A549 (cell line): ENCODE results near the gene RPN1. TPM values are rescaled to one million over a fixed set of nuclear protein-coding genes. Genes with fewer than 3 reads are reported as not detected.
"Not testable (repeated sequence)": the region's sequence is repeated elsewhere in the genome, so short reads cannot be mapped to it uniquely, and the experiment has no call there.

Experiments used
- ATAC-seq, 2 experiments: fragments of 200-7000 bp in 1 of 2; fragments of >200 bp in 1 of 2; cut with Nextera tagmentation in 1 of 2; cut with Tn5 transposase in 1 of 2; 3 replicates each; pipeline versions ENCODE4 v1.8.0 to v1.9.1; 2018 to 2020; ENCODE audit warnings: mild to moderate bottlenecking in 1 of 2, moderate library complexity in 1 of 2
- CTCF ChIA-PET: fragments of 300-600 bp; sonication (Branson Sonifier 250); formaldehyde crosslinking; extraction: SDS; loops from one replicate; lab custom pipeline; 2021; ENCODE audit warnings: antibody characterized with exemption, inconsistent platforms; lab: Yijun Ruan, JAX
- POLR2A ChIA-PET: fragments of 350-600 bp; formaldehyde crosslinking; extraction: SDS; loops from one replicate; lab custom pipeline; 2021; ENCODE audit warnings: antibody characterized with exemption, inconsistent platforms; lab: Yijun Ruan, JAX
- DNase-seq, 2 experiments: peaks; one replicate each; pipeline versions ENCODE4 v3.0.0 to v3.0.0-alpha.2; 2011 to 2016; ENCODE audit warnings: low read depth in 1 of 2, low spot score in 1 of 2
- FAIRE-seq: peaks from 2 replicates; lab custom pipeline; 2011; peaks lifted over from hg19 to GRCh38; lab: Jason Lieb, UNC
- H3K27ac ChIP-seq, 2 experiments: fragments of >200 bp; sonication (Bioruptor Twin); formaldehyde crosslinking; 3 replicates each; pipeline ENCODE4 v1.5.1; 2016 to 2017
- H3K4me1 ChIP-seq: fragments of >200 bp; sonication (Bioruptor Twin); formaldehyde crosslinking; 3 replicates; pipeline ENCODE4 v1.6.1; 2016
- H3K4me2 ChIP-seq: fragments of >200 bp; sonication (Bioruptor Twin); formaldehyde crosslinking; 3 replicates; pipeline ENCODE4 v1.6.1; 2016
- H3K4me3 ChIP-seq: fragments of >200 bp; sonication (Bioruptor Twin); formaldehyde crosslinking; 3 replicates; pipeline ENCODE4 v1.5.1; 2016
- H3K9me3 ChIP-seq: fragments of >200 bp; sonication (Bioruptor Twin); formaldehyde crosslinking; 3 replicates; pipeline ENCODE4 v1.6.1; 2016
- CBX2 ChIP-seq: fragments of 200-600 bp; sonication (generic); IDR thresholded peaks from 2 replicates; pipeline ENCODE4 v1.6.1; 2016; ENCODE audit warnings: low read depth, mild to moderate bottlenecking, borderline replicate concordance
- CHD2 ChIP-seq: fragments of 150-350 bp; IDR thresholded peaks from 2 replicates; pipeline ENCODE4 v1.6.1; 2014; ENCODE audit warnings: low read length; ENCODE audit not compliant: partially characterized antibody
- CTCF ChIP-seq: fragments of >200 bp; sonication (Bioruptor Twin); formaldehyde crosslinking; IDR thresholded peaks from 3 replicates; pipeline ENCODE4 v1.5.1; 2016
- GATA3 ChIP-seq: IDR thresholded peaks from 2 replicates; pipeline ENCODE4 v1.6.1; 2012; ENCODE audit warnings: borderline replicate concordance
- HOXA7 ChIP-seq: fragments of 250-450 bp; sonication (Bioruptor Pico); IDR thresholded peaks from 2 replicates; pipeline ENCODE4 v1.5.0; 2020; ENCODE audit warnings: mild to moderate bottlenecking, moderate library complexity
- KDM1A ChIP-seq: fragments of 200-600 bp; sonication (generic); IDR thresholded peaks from 2 replicates; pipeline ENCODE4 v1.6.1; 2016; ENCODE audit warnings: low read depth, mild to moderate bottlenecking
- MAX ChIP-seq: IDR thresholded peaks from 2 replicates; pipeline ENCODE4 v1.6.1; 2012
- MYC ChIP-seq: IDR thresholded peaks from 2 replicates; pipeline ENCODE4 v1.6.1; 2012; ENCODE audit warnings: mild to moderate bottlenecking, inconsistent platforms, low read length, improper control_type of control experiment, borderline replicate concordance
- POLR2AphosphoS2 ChIP-seq: conservative IDR thresholded peaks from 2 replicates; pipeline ENCODE4 v1.6.1; 2012; ENCODE audit warnings: low read length, improper control_type of control experiment, inconsistent platforms
- RARB ChIP-seq: fragments of 250-450 bp; sonication (Bioruptor Pico); IDR thresholded peaks from 2 replicates; pipeline ENCODE4 v1.8.0; 2021; ENCODE audit warnings: mild to moderate bottlenecking, moderate library complexity
- RFX5 ChIP-seq: fragments of 450-650 bp; IDR thresholded peaks from 2 replicates; pipeline ENCODE4 v1.7.1; 2014; ENCODE audit warnings: antibody characterized with exemption, mild to moderate bottlenecking, moderate library complexity
- RNF2 ChIP-seq: fragments of 200-600 bp; sonication (generic); IDR thresholded peaks from 2 replicates; pipeline ENCODE4 v1.6.1; 2016; ENCODE audit warnings: low read depth, mild to moderate bottlenecking, antibody characterized with exemption, moderate library complexity, borderline replicate concordance
- TP53 ChIP-seq: fragments of 250-450 bp; sonication (Bioruptor Pico); IDR thresholded peaks from 2 replicates; pipeline ENCODE4 v1.5.0; 2021; ENCODE audit warnings: mild to moderate bottlenecking, moderate library complexity
- USF2 ChIP-seq: fragments of 450-650 bp; IDR thresholded peaks from 2 replicates; pipeline ENCODE4 v1.6.1; 2014; ENCODE audit warnings: antibody characterized with exemption
- WGBS: methylation state at CpG from one replicate; pipeline ENCODE4 v1.1.6; 2017; ENCODE audit errors: missing lambda C conversion rate; 5-methylcytosine and 5-hydroxymethylcytosine counted together
- polyA plus RNA-seq, 4 experiments: library from polyadenylated mRNA; depleted of rRNA in 3 of 4; stranded (reverse); fragments of >200 nt; fragmentation: RNase III in 1 of 4; extraction: RNeasy Plus Mini Kit Qiagen cat#74134 plus additional on column Dnase treatment in 1 of 4; gene quantifications; 2 replicates in 3 of 4; 3 replicates in 1 of 4; pipeline ENCODE4 v1.2.3, GENCODE V29; 2011 to 2017

The RPN1 gene
- polyA plus RNA-seq, 2 of the 4 experiments (the other 2 are of a cell fraction) = 145 to 279 TPM

- TF ChIP-seq TP53 (CRISPR knock-in tag) (no peak), POLR2AphosphoS2 (no peak)
Measured at GRCh38 chr3:128588147-128588546, 62.5 kb downstream of the RPN1 start (continued).

- H3K4me3 ChIP-seq = no peak overlapping the region
- ChIA-PET POLR2A (no interaction called here), CTCF (interaction anchor here (1.4 to 1.5 kb wide), 2 partner anchors 14 to 21 kb away, joined by 5 read pairs; no protein-coding TSS in a partner anchor)
- no peak for DNase-seq
- no peak for ATAC-seq
- no peak overlapping the region for H3K4me2 ChIP-seq
- WGBS = 71% methylated on average over 2 of the region's 3 CpGs
- FAIRE-seq = no peak
- H3K27ac ChIP-seq = no peak overlapping the region
- H3K9me3 ChIP-seq = no peaks in the 10 kb centered on the region
- H3K4me1 ChIP-seq = no peaks in the 10 kb centered on the region
- TF ChIP-seq CBX2 = no peak
- no peak for TF ChIP-seq CTCF
- TF ChIP-seq RNF2 = no peak
- no peak for TF ChIP-seq USF2
- TF ChIP-seq MAX = no peak
- no peak for TF ChIP-seq RARB (CRISPR knock-in tag)
- TF ChIP-seq MYC = no peak
- TF ChIP-seq GATA3 = no peak
Measured at GRCh38 chr3:128587391-128587790, 63.2 kb downstream of the RPN1 start.

DNA sequence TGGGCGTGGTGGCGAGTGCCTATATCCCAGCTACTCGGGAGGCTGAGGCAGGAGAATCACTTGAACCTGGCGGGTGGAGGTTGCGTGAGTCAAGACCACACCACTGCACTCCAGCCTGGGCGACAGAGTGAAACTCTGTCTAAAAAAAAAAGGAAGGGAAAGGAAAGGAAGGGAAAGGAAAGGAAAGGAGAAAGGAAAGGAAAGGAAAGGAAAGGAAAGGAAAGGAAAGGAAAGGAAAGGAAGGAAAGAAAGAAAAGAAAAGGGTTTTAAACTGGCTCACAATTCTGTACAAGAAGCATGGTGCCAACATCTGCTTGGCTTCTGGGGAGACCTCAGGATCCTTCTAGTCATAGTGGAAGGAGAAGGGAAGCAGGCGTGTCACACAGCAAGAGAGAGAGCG lies 63.7 kb downstream of the RPN1 start:
- CTCF ChIA-PET = interaction anchor here (1.4 to 1.5 kb wide), 2 partner anchors 14 to 21 kb away, joined by 5 read pairs; no protein-coding TSS in a partner anchor
- DNase-seq, H3K4me1 ChIP-seq, POLR2A ChIA-PET, H3K4me2 ChIP-seq, H3K27ac ChIP-seq, H3K9me3 ChIP-seq, ATAC-seq, H3K4me3 ChIP-seq, FAIRE-seq: not testable (repeated sequence)
- 80% methylated on average over 8 of the region's 8 CpGs for WGBS

DNA sequence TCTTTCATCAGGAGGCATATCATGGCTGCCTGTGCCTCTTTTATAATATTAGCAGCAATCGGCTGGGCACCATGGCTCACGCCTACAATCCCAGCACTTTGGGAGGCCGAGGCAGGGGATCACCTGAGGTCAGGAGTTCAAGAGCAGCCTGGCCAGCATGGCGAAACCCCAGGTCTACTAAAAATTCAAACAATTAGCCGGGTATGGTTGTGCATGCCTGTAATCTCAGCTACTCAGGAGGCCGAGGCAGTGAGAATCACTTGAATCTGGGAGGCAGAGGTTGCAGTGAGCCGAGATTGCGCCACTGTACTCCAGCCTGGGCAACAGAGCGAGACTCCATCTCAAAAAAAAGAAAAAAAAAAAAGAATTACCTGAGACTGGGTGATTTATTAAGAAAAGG lies 64.2 kb downstream of the RPN1 start:
- H3K4me3 ChIP-seq, H3K4me2 ChIP-seq, FAIRE-seq, H3K9me3 ChIP-seq, H3K4me1 ChIP-seq, DNase-seq, POLR2A ChIA-PET, H3K27ac ChIP-seq, ATAC-seq: not testable (repeated sequence)
- CTCF ChIA-PET = interaction anchor here (1.5 kb wide), 1 partner anchor 22 kb away, joined by 5 read pairs; no protein-coding TSS in a partner anchor
- 77% methylated on average over 8 of the region's 9 CpGs for WGBS

DNA sequence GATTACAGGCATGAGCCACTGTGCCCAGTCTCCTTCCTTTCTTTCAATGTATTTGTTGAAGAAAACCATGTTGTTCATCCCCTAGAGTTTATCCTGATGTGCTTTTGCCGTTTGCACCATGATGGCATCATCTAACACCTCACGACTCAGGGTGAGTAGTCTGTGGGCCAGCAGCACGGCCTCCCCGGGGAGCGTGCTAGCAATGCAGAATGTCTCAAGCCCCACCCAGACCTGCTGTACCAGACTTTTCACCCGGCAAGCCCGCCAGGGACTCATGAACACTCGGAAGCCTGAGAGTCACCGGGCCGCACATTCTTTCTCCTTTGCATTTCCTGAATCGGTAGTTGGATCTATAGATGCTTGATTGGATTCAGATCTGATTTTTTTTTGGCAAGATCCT lies 64.6 kb downstream of the RPN1 start:
- no peak for ATAC-seq
- no peak for DNase-seq

More for the DNA sequence above, 64.6 kb downstream of the RPN1 start:
- no peaks in the 10 kb centered on the region for H3K4me1 ChIP-seq
- 86% methylated on average over 11 of the region's 11 CpGs for WGBS
- no peaks in the 10 kb centered on the region for H3K9me3 ChIP-seq
- FAIRE-seq = no peak
- CTCF ChIA-PET = interaction anchor here (0.7 to 2.7 kb wide), 4 partner anchors 8 to 415 kb away, joined by 3 to 15 read pairs (median 7); no protein-coding TSS in a partner anchor
- POLR2A ChIA-PET = no interaction called here
- no peak overlapping the region for H3K27ac ChIP-seq
- no peak for TF ChIP-seq RFX5
- TF ChIP-seq CTCF = no peak
- TF ChIP-seq RARB (CRISPR knock-in tag) = no peak
- TF ChIP-seq CHD2 = no peak
- no peak for TF ChIP-seq KDM1A
- TF ChIP-seq HOXA7 (CRISPR knock-in tag) = no peak
- no peak for TF ChIP-seq USF2
- TF ChIP-seq, all 56 proteins: peak for 0
- Histone ChIP-seq H3K4me3 (no peak overlapping the region), H3K4me2 (no peak overlapping the region)
